A549 (cell line): ENCODE results near the gene UGT1A7.

Experiments
- CTCF ChIP-seq: fragments of >200 bp; sonication (Bioruptor Twin); formaldehyde crosslinking; IDR thresholded peaks from 3 replicates; pipeline ENCODE4 v1.5.1; 2016
- ELK1 ChIP-seq: fragments of 150-350 bp; IDR thresholded peaks from 2 replicates; pipeline ENCODE4 v1.6.1; 2014; ENCODE audit warnings: low read depth, mild to moderate bottlenecking, low read length
- JUN ChIP-seq, 2 experiments: fragments of >200 bp; sonication (Bioruptor Twin); formaldehyde crosslinking; IDR thresholded peaks; 2 replicates in 1 of 2; 3 replicates in 1 of 2; pipeline ENCODE4 v1.6.1; 2016 to 2017
- MAX ChIP-seq: IDR thresholded peaks from 2 replicates; pipeline ENCODE4 v1.6.1; 2012
- RAD21 ChIP-seq, 2 experiments: fragments of >200 bp in 1 of 2; sonication (Bioruptor Twin) in 1 of 2; formaldehyde crosslinking in 1 of 2; IDR thresholded peaks in 1 of 2; conservative IDR thresholded peaks in 1 of 2; 2 replicates in 1 of 2; 3 replicates in 1 of 2; pipeline ENCODE4 v1.6.1; 2012 to 2018; ENCODE audit warnings: inconsistent platforms in 1 of 2
- ZNF302 ChIP-seq: fragments of 250-450 bp; sonication (Bioruptor Pico); IDR thresholded peaks from 2 replicates; pipeline ENCODE4 v1.9.0; 2021; ENCODE audit warnings: inconsistent platforms, mild to moderate bottlenecking, moderate library complexity

DNA sequence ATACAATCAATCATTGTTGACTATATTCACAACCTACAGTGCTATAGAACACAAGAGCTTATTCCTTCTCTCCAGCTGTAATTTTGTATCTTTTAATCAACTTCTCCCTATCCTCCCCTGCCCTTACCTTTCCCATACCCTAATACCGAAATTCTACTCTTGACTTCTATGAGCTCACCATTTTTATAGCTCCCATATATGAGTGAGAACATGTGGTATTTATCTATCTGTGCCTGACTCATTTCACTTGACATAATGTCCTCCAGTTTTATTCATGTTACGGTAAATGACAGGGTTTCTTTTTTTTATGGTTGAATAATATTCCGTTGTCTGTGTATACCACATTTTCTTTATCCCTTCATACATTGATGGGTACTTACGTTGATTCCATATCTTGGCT lies 99.1 kb downstream of the UGT1A7 start:
- TF ChIP-seq CTCF (no peak), ELK1 (no peak), RAD21 (conservative IDR thresholded peaks at IDR 0.05 in 1 of 2, IDR thresholded peaks at IDR 0.05 in 1 of 2) (no peak), MAX (no peak), JUN (IDR thresholded peaks at IDR 0.05) (no peak), ZNF302 (CRISPR knock-in tag) (no peak)
